Stimulated activated CD8-positive, alpha-beta memory T cell treated with anti-CD3 and anti-CD28 coated beads, Interleukin-4, amount 100 ng/mL, for 1 hour (primary cell): ENCODE results near the gene GGA1.
"Not testable (repeated sequence)": the region's sequence is repeated elsewhere in the genome, so short reads cannot be mapped to it uniquely, and the experiment has no call there.

Source experiments
- DNase-seq, 2 donors: peaks; one replicate each; pipeline ENCODE4 v3.0.0-alpha.2; 2020; ENCODE audit warnings: low read depth in 2 of 2, low spot score in 1 of 2

GGA1 gene

GRCh38 chr22:37647928-37648327 is 39.3 kb downstream of the GGA1 start:
- DNase-seq: no peak

GRCh38 chr22:37650463-37651136 is 42.0 kb downstream of the GGA1 start:
- DNase-seq: no peak

DNA sequence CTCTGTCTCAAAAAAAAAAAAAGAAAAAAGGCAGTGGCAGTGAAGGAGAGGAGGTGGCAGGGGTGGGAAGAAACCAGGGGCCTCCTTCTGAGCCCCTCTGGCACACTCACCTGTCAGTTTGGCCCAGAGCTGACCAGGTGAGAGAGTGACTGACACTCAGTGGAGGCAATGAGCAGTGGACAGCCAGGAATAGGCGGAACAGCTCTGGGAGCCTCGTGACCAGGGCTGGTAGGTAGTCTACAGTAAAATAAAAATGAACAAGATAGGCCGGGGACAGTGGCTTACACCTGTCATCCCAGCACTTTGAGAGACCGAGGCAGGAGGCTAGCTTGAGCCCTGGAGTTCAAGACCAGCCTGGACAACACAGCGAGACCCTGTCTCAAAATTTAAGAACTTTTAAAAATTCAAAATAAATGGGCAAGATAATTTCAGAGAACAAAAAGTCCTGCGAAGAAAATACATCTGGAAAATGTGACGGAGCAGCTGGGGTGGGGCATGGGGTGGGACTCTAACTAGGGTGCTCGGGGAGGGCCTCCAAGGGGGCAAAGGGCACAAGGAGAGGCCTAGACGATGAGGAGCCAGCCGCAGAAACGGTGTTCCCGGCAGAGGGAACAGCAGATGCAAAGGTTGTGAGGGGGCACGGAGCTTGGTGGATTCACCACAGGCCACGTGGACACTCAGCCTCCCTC is 46.1 kb downstream of the GGA1 start:
- no peak for DNase-seq

GRCh38 chr22:37655252-37655563 is 46.6 kb downstream of the GGA1 start:
- no peak for DNase-seq

- DNase-seq: not testable (repeated sequence)
Measured at GRCh38 chr22:37656583-37656982, 47.9 kb downstream of the GGA1 start.

DNA sequence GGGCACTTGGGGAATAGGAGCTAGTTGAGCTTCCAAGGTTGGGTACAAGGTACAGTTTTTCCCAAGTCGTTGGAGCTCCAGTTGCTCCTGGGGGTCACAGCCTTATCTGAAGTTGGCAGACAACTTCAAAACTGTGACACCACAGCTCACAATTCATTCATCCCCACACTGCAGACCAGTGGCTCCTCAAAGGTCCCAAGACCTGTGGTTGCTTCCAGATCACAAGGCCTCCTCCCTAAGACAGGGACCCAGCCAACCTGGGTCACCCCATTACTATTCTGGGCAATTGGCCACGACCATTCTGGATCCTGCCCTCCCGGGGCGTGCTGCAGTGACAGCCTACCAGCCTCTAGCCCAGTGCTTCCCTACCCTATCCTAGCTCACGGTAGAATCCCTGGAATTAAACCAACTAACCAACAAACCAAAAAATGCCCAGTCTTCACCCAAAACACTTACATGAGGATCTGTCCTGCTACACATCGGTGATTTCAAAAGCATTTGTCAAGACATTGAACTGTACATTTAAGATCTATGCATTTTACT is 49.0 kb downstream of the GGA1 start:
- no peak for DNase-seq

GRCh38 chr22:37658133-37659065 is 49.8 kb downstream of the GGA1 start, which contains the start of gene PDXP:
Gene PDXP (plus strand): TSS chr22:37658723. CDS start chr22:37658783, 60 bp downstream.
- peak; percentile 94 to 96 for DNase-seq

DNA sequence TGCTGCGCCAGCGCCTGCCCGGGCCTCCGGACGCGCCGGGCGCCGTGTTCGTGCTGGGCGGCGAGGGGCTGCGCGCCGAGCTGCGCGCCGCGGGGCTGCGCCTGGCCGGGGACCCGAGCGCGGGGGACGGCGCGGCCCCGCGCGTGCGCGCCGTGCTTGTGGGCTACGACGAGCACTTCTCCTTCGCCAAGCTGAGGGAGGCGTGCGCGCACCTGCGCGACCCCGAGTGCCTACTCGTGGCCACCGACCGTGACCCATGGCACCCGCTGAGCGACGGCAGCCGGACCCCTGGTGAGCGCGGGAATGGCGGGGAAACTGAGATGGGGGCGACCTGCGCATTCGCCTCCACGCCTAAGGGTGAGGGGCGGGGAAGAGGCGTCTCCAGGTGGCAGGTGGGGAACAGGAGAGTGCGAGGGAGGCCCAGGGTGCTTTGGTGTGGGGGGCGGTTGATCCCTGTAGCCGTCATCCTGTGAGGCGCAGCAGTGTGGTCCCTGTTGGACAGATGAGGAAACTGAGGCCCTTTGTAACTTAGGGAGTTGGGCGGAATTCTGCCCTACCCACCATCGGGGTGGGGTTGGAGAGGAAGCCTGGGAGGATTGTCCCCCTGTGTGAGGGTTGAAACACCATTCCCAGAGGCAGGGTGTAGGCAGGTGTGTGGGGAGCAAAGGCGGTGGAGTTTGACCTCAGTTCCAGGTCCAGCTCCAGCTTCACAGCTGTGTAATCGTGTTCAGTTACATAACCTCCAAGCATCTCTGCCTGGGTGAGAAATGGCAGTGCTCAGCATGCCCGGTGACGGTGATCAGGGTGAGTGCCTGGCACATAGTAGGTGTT is 50.6 kb downstream of the GGA1 start:
- no peak for DNase-seq

DNA sequence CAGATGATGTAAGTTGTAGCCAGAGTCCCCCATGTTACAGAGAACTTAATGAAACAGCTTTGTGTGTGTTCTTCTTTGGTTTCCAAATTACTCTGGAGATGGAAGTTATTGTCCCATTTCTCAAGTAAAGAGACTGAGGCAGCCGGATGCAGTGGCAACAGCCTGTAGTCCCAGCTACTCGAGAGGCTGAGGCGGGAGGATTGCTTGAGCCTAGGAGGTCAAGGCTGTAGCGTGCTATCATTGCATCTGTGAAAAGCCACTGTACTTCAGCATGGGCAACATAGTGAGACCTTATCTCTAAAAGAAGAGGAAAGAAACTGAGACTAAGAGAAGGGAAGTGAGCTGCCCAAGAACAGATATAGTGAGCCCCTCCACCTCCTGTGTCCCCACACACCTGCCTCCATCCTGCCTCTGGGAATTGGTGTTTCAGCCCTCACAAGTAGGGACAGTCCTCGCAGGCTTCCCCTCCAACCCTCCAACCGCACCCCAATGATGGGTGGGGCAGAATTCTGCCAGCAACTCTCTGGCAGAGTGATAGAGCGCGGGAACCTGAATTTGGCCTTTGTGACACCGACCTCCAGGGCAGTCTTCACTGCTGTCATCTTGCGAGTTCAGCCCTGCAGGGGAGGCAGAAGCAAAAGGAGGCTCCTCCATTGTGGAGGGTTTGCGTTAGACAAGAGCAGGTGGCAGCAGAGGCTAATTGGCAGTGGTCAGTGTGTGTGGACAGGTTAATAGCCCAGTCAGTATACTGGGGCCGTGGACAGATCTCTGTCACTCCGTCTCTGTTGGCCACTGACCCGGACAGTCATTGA is 51.5 kb downstream of the GGA1 start:
- DNase-seq: no peak

DNA sequence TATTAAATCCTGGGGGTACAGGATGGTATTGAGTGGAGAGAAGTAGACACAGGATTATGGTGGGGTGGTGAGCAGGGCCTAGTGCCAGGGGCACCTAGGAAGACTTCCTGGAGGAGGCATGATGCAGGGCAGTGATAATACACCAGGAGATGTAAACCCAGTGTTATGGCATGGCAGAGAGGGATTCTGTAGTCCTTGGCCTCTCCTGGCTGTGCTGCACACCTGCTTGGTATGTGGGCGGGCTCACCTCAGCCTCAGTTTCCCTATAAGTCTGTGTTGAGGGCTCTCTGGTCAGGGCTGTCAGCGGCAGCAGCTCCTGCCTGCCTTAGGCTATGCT is 52.0 kb downstream of the GGA1 start:
- no peak for DNase-seq

GRCh38 chr22:37661160-37661924 is 52.7 kb downstream of the GGA1 start:
- no peak for DNase-seq

DNA sequence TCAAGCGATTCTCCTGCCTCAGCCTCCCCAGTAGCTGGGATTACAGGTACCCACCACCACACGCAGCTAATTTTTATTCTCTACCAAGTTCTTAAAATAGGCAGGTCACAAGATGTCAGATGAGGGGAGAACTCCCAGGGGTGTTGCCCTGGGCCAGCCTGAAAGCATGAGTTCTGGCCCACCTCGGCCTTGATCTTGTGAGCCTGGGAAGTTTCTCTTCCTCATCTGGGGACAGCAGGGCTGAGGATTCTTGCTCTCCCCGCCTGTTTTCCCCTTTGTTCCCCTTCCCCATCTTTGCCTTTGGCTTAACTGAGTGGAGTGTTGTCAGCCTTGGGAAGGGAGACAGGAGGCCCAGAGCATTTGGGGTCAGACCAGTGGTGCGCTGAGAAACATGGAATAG is 53.4 kb downstream of the GGA1 start:
- DNase-seq: no peak

DNA sequence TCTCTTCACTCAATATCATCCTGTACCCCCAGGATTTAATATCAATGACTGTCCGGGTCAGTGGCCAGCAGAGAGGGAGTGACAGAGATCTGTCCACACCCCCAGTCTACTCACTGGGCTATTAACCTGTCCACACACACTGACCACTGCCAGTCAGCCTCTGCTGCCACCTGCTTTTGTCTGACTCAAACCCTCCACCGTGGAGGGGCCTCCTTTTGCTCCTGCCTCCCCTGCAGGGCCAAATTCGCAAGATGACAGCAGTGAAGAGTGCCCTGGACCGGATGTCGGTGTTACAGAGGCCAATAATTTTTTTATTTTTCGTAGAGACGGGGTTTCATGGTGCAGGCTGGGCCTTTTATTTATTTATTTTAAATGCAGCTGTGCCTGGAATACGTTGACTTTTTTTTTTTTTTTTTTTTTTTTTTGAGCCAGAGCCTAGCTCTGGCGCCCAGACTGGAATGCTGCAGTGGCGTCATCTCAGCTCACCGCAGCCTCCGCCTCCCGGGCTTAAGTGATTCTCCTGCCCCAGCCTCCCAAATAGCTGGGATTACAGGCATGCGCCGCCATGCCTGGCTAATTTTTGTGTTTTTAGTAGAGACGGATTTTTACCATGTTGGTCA is 55.0 kb downstream of the GGA1 start:
- DNase-seq: no peak

DNA sequence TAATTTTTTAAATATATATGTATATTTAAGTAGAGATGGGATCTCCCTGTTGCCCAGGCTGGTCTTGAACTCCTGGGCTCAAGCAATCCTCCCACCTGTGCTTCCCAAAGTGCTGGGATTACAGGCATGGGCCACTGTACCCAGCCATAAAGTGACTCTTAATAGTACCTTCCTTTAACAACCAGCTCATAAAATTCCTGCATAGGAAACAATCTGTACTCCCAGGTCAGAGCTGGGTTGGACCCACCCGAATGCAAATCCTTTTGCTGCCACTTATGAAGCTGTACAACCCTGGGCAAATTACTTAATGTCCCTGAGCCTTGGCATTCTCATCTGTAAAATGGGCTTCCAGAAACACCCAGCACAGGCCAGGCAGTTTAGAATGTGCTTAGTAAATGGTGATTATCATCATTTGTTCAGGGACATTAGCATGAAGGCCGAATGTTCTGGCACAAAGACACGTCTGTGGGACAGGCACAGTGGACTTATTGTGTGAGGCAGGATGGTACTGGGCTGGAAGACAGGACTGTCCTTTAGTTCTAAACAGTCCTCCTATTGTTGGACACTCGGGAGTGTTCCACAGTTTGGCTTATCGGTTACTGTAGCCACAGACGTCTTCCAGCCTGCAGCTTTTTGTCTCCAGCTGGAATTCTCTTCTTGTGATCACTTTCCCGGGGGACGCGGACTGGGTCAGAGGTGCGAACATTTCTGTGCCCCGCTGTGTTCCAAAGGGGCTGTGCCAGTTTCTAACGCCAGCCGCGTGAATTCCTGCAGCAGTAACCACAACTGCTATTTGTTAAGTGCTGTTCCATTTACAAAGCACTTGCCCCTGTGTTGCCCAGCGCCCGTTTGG is 55.8 kb downstream of the GGA1 start:
- no peak for DNase-seq

GRCh38 chr22:37665487-37665886 is 56.9 kb downstream of the GGA1 start:
- DNase-seq: no peak

DNA sequence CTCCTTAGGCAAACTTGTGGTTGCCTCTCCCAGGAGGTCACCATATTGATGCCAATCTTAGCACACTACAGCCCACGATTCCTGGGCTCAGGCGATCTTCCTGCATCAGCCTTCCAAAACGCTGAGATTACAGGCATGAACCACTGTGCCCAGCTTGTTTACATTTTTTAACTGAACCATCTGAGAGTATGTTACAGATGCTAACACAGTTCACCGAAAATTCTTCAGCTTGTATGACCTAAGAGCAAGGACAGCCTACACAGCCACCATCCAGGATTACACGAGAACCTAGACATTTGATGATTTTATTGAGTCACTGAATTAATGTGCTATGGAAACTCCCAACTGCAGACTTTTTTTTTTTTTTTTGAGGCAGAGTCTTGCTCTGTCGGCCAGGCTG is 61.0 kb downstream of the GGA1 start:
- no peak for DNase-seq

- no peak for DNase-seq
Measured at GRCh38 chr22:37672206-37672919, 63.7 kb downstream of the GGA1 start.
